SK-N-SH treated with all-trans-retinoic acid at 6 μM for 48 hours (cell line): ENCODE data around the gene DYNLT2.

Source experiments
- ATAC-seq: fragments of 200-7000 bp; cut with Tn5 transposase; 3 replicates; pipeline ENCODE4 v1.9.1; 2020; ENCODE audit warnings: mild to moderate bottlenecking, moderate library complexity
- ARNTL ChIP-seq: fragments of 450-650 bp; formaldehyde crosslinking; IDR thresholded peaks from 2 replicates; pipeline ENCODE4 v1.5.0; 2020; ENCODE audit warnings: low read depth, mild to moderate bottlenecking, moderate library complexity, borderline replicate concordance
- BACH2 ChIP-seq: fragments of 250-450 bp; sonication (Bioruptor Pico); IDR thresholded peaks from 2 replicates; pipeline ENCODE4 v1.9.0; 2021; ENCODE audit warnings: mild to moderate bottlenecking, borderline replicate concordance
- CREB5 ChIP-seq: fragments of 250-450 bp; sonication (Bioruptor Pico); IDR thresholded peaks from 2 replicates; pipeline ENCODE4 v1.5.1; 2020; ENCODE audit warnings: low read depth, mild to moderate bottlenecking, moderate library complexity
- CSDC2 ChIP-seq: fragments of 250-450 bp; sonication (Bioruptor Pico); IDR thresholded peaks from 2 replicates; pipeline ENCODE4 v1.5.0; 2020; ENCODE audit warnings: mild to moderate bottlenecking, moderate library complexity
- ESRRG ChIP-seq: fragments of 250-450 bp; sonication (Bioruptor Pico); IDR thresholded peaks from 2 replicates; pipeline ENCODE4 v1.6.1; 2021; ENCODE audit warnings: mild to moderate bottlenecking
- ISL1 ChIP-seq: fragments of 250-450 bp; sonication (Bioruptor Pico); IDR thresholded peaks from 2 replicates; pipeline ENCODE4 v2.1.2; 2022; ENCODE audit warnings: mild to moderate bottlenecking, moderate library complexity
- POU6F1 ChIP-seq: fragments of 250-450 bp; sonication (Bioruptor Pico); IDR thresholded peaks from 2 replicates; pipeline ENCODE4 v1.8.0; 2021; ENCODE audit warnings: low read depth, mild to moderate bottlenecking, moderate library complexity, borderline replicate concordance
- PPARA ChIP-seq: fragments of 250-450 bp; sonication (Bioruptor Pico); IDR thresholded peaks from 2 replicates; pipeline ENCODE4 v1.5.0; 2020; ENCODE audit warnings: mild to moderate bottlenecking, borderline replicate concordance
- TCF4 ChIP-seq: fragments of 250-450 bp; sonication (Bioruptor Pico); IDR thresholded peaks from 2 replicates; pipeline ENCODE4 v1.8.0; 2021; ENCODE audit warnings: mild to moderate bottlenecking, moderate library complexity, borderline replicate concordance
- TOX ChIP-seq: fragments of 250-450 bp; sonication (Bioruptor Pico); IDR thresholded peaks from 2 replicates; pipeline ENCODE4 v1.8.0; 2021; ENCODE audit warnings: mild to moderate bottlenecking, moderate library complexity, borderline replicate concordance
- TSHZ2 ChIP-seq: fragments of 250-450 bp; sonication (Bioruptor Pico); IDR thresholded peaks from 2 replicates; pipeline ENCODE4 v1.5.0; 2020; ENCODE audit warnings: mild to moderate bottlenecking, moderate library complexity
- ZC3H10 ChIP-seq: fragments of 250-450 bp; sonication (Bioruptor Pico); IDR thresholded peaks from 2 replicates; pipeline ENCODE4 v1.5.1; 2021; ENCODE audit warnings: mild to moderate bottlenecking, moderate library complexity
- ZFP3 ChIP-seq: fragments of 250-450 bp; sonication (Bioruptor Pico); IDR thresholded peaks from 2 replicates; pipeline ENCODE4 v1.5.0; 2020; ENCODE audit warnings: mild to moderate bottlenecking, moderate library complexity
- ZNF565 ChIP-seq: fragments of 450-650 bp; formaldehyde crosslinking; conservative IDR thresholded peaks from 2 replicates; pipeline ENCODE4 v1.5.0; 2020; ENCODE audit warnings: low read depth, mild to moderate bottlenecking, moderate library complexity
- ZNF70 ChIP-seq: fragments of 450-650 bp; formaldehyde crosslinking; IDR thresholded peaks from 2 replicates; pipeline ENCODE4 v1.5.0; 2020; ENCODE audit warnings: mild to moderate bottlenecking, moderate library complexity
- ZNF8 ChIP-seq: fragments of 450-650 bp; formaldehyde crosslinking; IDR thresholded peaks from 2 replicates; pipeline ENCODE4 v1.5.0; 2020; ENCODE audit warnings: mild to moderate bottlenecking, moderate library complexity
- TF ChIP-seq, protein P1 (sequence below): fragments of 250-450 bp; sonication (Bioruptor Pico); IDR thresholded peaks from 2 replicates; pipeline ENCODE4 v1.5.1; 2021; ENCODE audit warnings: mild to moderate bottlenecking, moderate library complexity
- TF ChIP-seq, protein P2 (sequence below): fragments of 250-450 bp; sonication (Bioruptor Pico); IDR thresholded peaks from 2 replicates; pipeline ENCODE4 v1.8.0; 2020; ENCODE audit warnings: mild to moderate bottlenecking, moderate library complexity, borderline replicate concordance

Gene DYNLT2

DNA sequence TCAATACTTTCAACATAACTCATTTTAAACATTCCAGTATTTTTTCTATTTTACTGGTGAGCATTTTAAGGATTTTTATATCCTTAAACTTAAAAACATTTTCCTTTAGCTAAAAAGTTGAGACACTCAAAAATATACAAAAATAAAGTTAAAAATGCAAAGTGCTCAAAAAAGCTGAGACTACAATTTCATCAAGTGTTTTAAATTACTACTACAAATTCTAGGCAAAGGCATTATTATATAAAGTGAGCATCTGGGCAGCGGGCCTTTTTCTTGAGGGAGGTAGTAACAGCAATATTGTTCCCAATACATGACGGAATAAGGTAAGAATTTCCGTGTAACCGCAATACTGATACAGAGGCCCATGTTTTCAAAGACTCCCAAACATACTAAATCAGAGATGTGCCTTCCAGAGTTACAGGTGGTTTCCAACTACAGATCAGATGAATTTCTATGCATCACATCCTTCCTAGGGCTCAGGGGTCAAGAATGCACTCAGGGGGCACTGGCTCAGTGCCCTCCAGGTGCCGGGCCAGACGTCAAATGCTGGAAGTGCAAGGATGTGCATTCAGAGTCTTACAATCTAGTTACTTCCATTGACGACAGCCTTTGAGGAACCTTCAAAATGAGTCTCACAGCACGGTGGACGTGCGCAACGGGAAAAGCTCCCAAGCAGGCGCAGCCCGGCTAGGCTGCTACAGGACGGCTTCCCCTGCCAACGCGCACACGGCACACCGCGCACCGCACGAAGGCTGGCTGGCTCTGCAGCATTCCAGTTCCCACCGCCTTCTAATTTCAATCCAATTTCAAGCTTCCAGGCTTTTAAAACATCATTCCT lies 28.8 kb downstream of the DYNLT2 start (continued):
- TF ChIP-seq CREB5 (CRISPR knock-in tag) (no peak), ZNF565 (no peak), TOX (CRISPR knock-in tag) (no peak)
- TF ChIP-seq, all 23 proteins: peak for 0

DNA sequence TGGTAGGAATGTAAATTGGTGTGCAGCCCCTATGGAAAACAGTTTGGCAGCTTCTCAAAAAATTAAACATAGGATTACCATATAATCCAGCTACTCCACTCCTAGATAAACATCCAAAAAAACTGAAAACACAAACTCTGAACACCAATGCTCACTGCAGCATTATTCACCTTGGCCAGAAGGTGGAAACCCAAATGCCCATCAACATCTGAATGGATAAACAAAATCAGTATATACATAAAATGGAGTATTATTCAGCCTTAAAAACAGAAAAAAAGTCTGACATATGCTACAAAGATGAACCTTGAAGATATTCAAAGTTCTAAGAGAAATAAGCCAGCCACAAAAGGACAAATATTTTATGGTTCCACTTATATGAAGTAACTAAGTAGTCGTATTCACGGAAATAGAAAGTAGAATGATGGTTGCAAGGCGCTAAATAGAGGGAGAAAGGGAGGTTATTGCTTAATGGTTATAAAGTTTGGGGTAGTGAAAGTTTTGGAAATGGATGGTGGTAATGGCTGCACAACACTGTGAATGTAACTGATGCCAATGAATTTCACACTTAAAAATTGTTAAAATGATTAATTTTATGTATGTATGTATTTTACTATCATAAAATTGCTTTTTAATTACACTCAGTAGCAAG lies 31.0 kb downstream of the DYNLT2 start:
- ATAC-seq = no peak
- TF ChIP-seq ZNF70 (no peak), POU6F1 (CRISPR knock-in tag) (no peak), ESRRG (CRISPR knock-in tag) (no peak), ZC3H10 (CRISPR knock-in tag) (no peak), TCF4 (CRISPR knock-in tag) (no peak), ZNF565 (no peak), CSDC2 (CRISPR knock-in tag) (no peak), PPARA (CRISPR knock-in tag) (no peak), TSHZ2 (CRISPR knock-in tag) (no peak), ZFP3 (CRISPR knock-in tag) (no peak), CREB5 (CRISPR knock-in tag) (no peak), TOX (CRISPR knock-in tag) (no peak), BACH2 (CRISPR knock-in tag) (no peak), ARNTL (CRISPR knock-in tag) (no peak), ZNF8 (CRISPR knock-in tag) (no peak)
- TF ChIP-seq, protein P1, sequence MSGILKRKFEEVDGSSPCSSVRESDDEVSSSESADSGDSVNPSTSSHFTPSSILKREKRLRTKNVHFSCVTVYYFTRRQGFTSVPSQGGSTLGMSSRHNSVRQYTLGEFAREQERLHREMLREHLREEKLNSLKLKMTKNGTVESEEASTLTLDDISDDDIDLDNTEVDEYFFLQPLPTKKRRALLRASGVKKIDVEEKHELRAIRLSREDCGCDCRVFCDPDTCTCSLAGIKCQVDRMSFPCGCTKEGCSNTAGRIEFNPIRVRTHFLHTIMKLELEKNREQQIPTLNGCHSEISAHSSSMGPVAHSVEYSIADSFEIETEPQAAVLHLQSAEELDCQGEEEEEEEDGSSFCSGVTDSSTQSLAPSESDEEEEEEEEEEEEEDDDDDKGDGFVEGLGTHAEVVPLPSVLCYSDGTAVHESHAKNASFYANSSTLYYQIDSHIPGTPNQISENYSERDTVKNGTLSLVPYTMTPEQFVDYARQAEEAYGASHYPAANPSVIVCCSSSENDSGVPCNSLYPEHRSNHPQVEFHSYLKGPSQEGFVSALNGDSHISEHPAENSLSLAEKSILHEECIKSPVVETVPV (CRISPR knock-in tag) = no peak
- TF ChIP-seq, protein P2, sequence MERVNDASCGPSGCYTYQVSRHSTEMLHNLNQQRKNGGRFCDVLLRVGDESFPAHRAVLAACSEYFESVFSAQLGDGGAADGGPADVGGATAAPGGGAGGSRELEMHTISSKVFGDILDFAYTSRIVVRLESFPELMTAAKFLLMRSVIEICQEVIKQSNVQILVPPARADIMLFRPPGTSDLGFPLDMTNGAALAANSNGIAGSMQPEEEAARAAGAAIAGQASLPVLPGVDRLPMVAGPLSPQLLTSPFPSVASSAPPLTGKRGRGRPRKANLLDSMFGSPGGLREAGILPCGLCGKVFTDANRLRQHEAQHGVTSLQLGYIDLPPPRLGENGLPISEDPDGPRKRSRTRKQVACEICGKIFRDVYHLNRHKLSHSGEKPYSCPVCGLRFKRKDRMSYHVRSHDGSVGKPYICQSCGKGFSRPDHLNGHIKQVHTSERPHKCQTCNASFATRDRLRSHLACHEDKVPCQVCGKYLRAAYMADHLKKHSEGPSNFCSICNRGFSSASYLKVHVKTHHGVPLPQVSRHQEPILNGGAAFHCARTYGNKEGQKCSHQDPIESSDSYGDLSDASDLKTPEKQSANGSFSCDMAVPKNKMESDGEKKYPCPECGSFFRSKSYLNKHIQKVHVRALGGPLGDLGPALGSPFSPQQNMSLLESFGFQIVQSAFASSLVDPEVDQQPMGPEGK = no peak

DNA sequence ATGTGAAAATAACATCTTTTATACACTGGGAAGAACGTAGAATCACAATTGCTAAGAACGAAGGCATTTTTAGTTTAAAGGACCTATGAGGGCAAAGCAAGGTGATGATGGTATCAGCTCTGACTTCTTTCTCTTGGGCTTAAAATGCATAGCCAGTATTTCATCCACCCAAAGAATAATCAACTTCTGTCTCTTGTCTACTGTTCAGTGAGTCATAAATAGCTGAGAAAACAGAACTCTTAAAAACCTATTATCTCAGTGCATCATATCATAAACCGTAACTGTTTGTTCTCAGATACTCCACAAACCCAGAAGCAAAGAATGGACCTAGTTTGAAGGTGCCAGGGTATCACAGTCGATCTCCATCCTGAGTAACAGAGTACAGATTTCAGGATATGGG lies 32.3 kb downstream of the DYNLT2 start:
- TF ChIP-seq ISL1 (CRISPR knock-in tag) (peak; percentile 78), PPARA (CRISPR knock-in tag) (no peak)

More for the DNA sequence above, 32.3 kb downstream of the DYNLT2 start:
- no peak for ATAC-seq
